ENCODE measurements around the gene GDF2. TPM values are rescaled to one million over a fixed set of nuclear protein-coding genes. Genes with fewer than 3 reads are reported as not detected.

Gene GDF2
- total and polyA plus RNA-seq, 4 experiments from 2014 or later = not detected

DNA sequence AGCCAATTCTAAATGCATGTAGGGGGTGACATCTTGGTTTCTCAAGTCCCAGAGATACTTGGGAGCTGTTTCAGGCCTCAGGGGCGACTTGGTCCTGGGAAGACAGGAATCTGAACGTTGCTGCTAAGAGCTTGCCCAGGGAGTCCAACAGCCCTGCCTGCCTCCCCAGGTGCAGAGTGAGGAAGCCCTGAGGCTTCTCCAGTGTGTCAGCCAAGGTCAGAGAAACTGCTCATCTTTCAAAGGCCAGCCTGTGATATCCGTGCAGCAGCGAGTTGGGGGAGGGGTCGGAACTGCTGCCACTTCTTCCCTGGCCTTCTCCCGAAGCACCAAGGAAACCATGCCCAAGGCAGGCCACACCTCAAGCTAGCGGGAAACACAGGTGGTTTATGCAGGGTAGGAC is 9.7 kb downstream of the GDF2 start:
- H3K27me3 ChIP-seq (ENCODE audit: insufficient read depth, low read length) = no peaks in the 10 kb centered on the region
- no peak overlapping the region for H3K4me3 ChIP-seq (ENCODE audit: low read length in 2 of 2)
- no peak for DNase-seq

DNA sequence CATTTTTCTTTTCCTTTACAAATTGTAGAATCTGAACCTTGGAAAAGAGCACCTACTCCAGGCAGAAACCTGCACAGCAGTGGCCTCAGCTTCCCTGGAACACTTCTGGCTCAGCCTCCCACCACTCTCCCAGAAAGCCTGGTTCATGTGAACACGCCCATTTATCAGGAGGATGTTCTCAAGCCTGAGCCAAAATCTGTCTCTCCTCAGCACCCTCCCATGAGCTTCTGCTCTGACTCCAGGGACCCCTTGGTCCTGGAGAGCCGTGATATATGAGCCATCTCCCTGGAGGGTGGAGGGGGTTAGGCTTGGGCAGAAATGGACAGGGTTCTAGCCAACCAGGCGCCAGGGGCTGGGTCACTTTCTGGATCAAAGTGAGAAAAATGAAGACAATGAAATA is 10.1 kb downstream of the GDF2 start:
- H3K9me3 Mint-ChIP-seq = no peaks in the 10 kb centered on the region
- no peak for DNase-seq
- Histone ChIP-seq H3K4me3 (ENCODE audit: low read length in 2 of 2) (no peak overlapping the region), H3K4me1 (ENCODE audit: insufficient read depth, low read length) (no peaks in the 10 kb centered on the region), H3K9me3 (ENCODE audit: control insufficient read depth in 1 of 2, low read length in 2 of 2) (no peaks in the 10 kb centered on the region), H3K27ac (ENCODE audit: low read depth, low read length) (no peak overlapping the region), H3K36me3 (ENCODE audit: insufficient read depth, low read length) (no peaks in the 10 kb centered on the region), H3K27me3 (ENCODE audit: insufficient read depth, low read length) (no peaks in the 10 kb centered on the region)
- POLR2A ChIA-PET (ENCODE audit: partially characterized antibody) = no interaction called here
- intact Hi-C loops (cut with micrococcal nuclease) = no loop called here
- CTCF ChIA-PET (ENCODE audit: partially characterized antibody) = interaction anchor here (1.0 to 2.1 kb wide), 2 partner anchors 285 to 308 kb away, joined by 4 to 7 read pairs; no protein-coding TSS in a partner anchor
- H3K36me3 Mint-ChIP-seq = no peaks in the 10 kb centered on the region
- no peak overlapping the region for H3K4me3 Mint-ChIP-seq
- H3K27ac Mint-ChIP-seq = no peak overlapping the region
- peaks cover 2 to 3% of the 10 kb centered on the region in 2 donors for H3K27me3 Mint-ChIP-seq
- no peaks in the 10 kb centered on the region for H3K4me1 Mint-ChIP-seq

More for the DNA sequence above, 9.7 kb downstream of the GDF2 start:
- Mint-ChIP-seq H3K4me1 (no peaks in the 10 kb centered on the region), H3K27me3 (peaks cover 2 to 3% of the 10 kb centered on the region in 2 donors), H3K27ac (no peak overlapping the region), H3K4me3 (no peak overlapping the region), H3K36me3 (no peaks in the 10 kb centered on the region), H3K9me3 (no peaks in the 10 kb centered on the region)
- no peak overlapping the region for H3K27ac ChIP-seq (ENCODE audit: low read depth, low read length)
- ChIA-PET POLR2A (ENCODE audit: partially characterized antibody) (no interaction called here), CTCF (ENCODE audit: partially characterized antibody) (interaction anchor here (2.1 kb wide), 1 partner anchor 284 kb away, joined by 7 read pairs; no protein-coding TSS in a partner anchor)
- intact Hi-C loops (cut with micrococcal nuclease) = no loop called here
- no peaks in the 10 kb centered on the region for H3K9me3 ChIP-seq (ENCODE audit: control insufficient read depth in 1 of 2, low read length in 2 of 2)
- no peaks in the 10 kb centered on the region for H3K4me1 ChIP-seq (ENCODE audit: insufficient read depth, low read length)
- no peaks in the 10 kb centered on the region for H3K36me3 ChIP-seq (ENCODE audit: insufficient read depth, low read length)

GRCh38 chr10:47332946-47333345 is 10.7 kb downstream of the GDF2 start:
- Histone ChIP-seq H3K36me3 (ENCODE audit: insufficient read depth, low read length) (no peaks in the 10 kb centered on the region), H3K4me3 (ENCODE audit: low read length in 2 of 2) (no peak overlapping the region), H3K9me3 (ENCODE audit: control insufficient read depth in 1 of 2, low read length in 2 of 2) (no peaks in the 10 kb centered on the region), H3K27ac (ENCODE audit: low read depth, low read length) (no peak overlapping the region), H3K27me3 (ENCODE audit: insufficient read depth, low read length) (no peaks in the 10 kb centered on the region), H3K4me1 (ENCODE audit: insufficient read depth, low read length) (no peaks in the 10 kb centered on the region)
- no peak overlapping the region for H3K4me3 Mint-ChIP-seq
- DNase-seq = no peak
- POLR2A ChIA-PET (ENCODE audit: partially characterized antibody) = no interaction called here
- no peaks in the 10 kb centered on the region for H3K36me3 Mint-ChIP-seq
- H3K4me1 Mint-ChIP-seq = no peaks in the 10 kb centered on the region
- intact Hi-C loops (cut with micrococcal nuclease) = no loop called here
- no peaks in the 10 kb centered on the region for H3K9me3 Mint-ChIP-seq
- H3K27me3 Mint-ChIP-seq = peaks cover 2 to 3% of the 10 kb centered on the region in 2 donors
- CTCF ChIA-PET (ENCODE audit: partially characterized antibody) = interaction anchor here (1.0 to 2.1 kb wide), 2 partner anchors 285 to 308 kb away, joined by 4 to 7 read pairs; no protein-coding TSS in a partner anchor
- H3K27ac Mint-ChIP-seq = no peak overlapping the region

- Histone ChIP-seq H3K36me3 (ENCODE audit: insufficient read depth, low read length) (no peaks in the 10 kb centered on the region), H3K27me3 (ENCODE audit: insufficient read depth, low read length) (no peaks in the 10 kb centered on the region), H3K9me3 (ENCODE audit: control insufficient read depth in 1 of 2, low read length in 2 of 2) (no peaks in the 10 kb centered on the region), H3K4me1 (ENCODE audit: insufficient read depth, low read length) (no peaks in the 10 kb centered on the region), H3K27ac (ENCODE audit: low read depth, low read length) (no peak overlapping the region), H3K4me3 (ENCODE audit: low read length in 2 of 2) (no peak overlapping the region)
- Mint-ChIP-seq H3K4me1 (no peaks in the 10 kb centered on the region), H3K36me3 (no peaks in the 10 kb centered on the region), H3K27ac (no peak overlapping the region), H3K4me3 (no peak overlapping the region), H3K27me3 (peaks cover 5% of the 10 kb centered on the region in 2 donors), H3K9me3 (no peaks in the 10 kb centered on the region)
- CTCF ChIA-PET (ENCODE audit: partially characterized antibody) = interaction anchor here (1.0 to 2.1 kb wide), 2 partner anchors 286 to 309 kb away, joined by 4 to 7 read pairs; no protein-coding TSS in a partner anchor
- intact Hi-C loops (cut with micrococcal nuclease) = no loop called here
- no peak for DNase-seq
- POLR2A ChIA-PET (ENCODE audit: partially characterized antibody) = no interaction called here
These were observed 11.3 kb downstream of the GDF2 start for GRCh38 chr10:47333532-47333931.

DNA sequence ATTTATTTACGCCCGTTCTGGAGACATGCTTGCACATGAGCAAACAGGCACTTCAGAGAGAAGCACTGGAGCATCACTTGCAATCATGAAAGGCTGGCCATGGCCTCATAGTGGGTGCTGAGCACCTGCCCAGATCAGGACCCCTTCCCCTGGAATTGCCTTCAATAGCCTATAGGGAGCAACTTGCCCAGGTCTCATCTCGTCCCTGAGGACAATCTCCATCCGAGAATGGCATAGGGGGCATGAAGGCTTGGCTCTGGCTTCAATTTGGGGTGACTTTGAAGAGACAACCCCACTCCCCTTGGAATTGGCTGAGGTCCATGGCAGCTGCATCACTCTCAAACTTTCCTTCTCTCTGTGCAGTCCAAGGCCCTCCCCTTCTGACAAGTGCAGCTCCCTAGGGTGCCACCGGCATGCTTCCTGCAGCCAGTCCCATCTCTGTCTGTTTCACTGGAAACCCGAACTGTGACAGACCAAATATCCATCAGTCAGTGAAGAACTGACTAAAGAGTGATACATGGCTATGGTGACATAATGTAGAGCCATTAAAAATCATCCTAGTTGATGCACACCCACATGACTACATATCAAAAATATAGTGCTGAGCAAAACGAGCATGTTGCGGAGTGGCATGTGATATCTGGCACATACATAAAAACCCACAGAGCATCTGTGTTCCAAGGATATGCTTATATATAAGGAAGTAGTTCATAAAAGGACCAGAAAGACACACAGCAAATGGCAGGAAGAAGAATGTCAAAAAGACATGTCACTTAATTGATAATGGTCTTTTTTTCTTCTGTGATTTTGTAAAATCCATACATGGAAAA is 12.4 kb downstream of the GDF2 start:
- H3K36me3 Mint-ChIP-seq = no peaks in the 10 kb centered on the region
- POLR2A ChIA-PET (ENCODE audit: partially characterized antibody) = no interaction called here
- no peak overlapping the region for H3K4me3 Mint-ChIP-seq
- Histone ChIP-seq H3K4me3 (ENCODE audit: low read length in 2 of 2) (no peak overlapping the region), H3K27ac (ENCODE audit: low read depth, low read length) (no peak overlapping the region), H3K27me3 (ENCODE audit: insufficient read depth, low read length) (no peaks in the 10 kb centered on the region), H3K4me1 (ENCODE audit: insufficient read depth, low read length) (no peaks in the 10 kb centered on the region), H3K9me3 (ENCODE audit: control insufficient read depth in 1 of 2, low read length in 2 of 2) (no peaks in the 10 kb centered on the region), H3K36me3 (ENCODE audit: insufficient read depth, low read length) (no peaks in the 10 kb centered on the region)
- no peak for DNase-seq
- CTCF ChIA-PET (ENCODE audit: partially characterized antibody) = interaction anchor here (1.4 kb wide), 1 partner anchor 287 kb away, joined by 4 read pairs; no protein-coding TSS in a partner anchor
- no peaks in the 10 kb centered on the region for H3K9me3 Mint-ChIP-seq
- peaks cover 5 to 7% of the 10 kb centered on the region in 2 donors for H3K27me3 Mint-ChIP-seq
- H3K4me1 Mint-ChIP-seq = no peaks in the 10 kb centered on the region
- no peak overlapping the region for H3K27ac Mint-ChIP-seq
- intact Hi-C loops (cut with micrococcal nuclease) = no loop called here

DNA sequence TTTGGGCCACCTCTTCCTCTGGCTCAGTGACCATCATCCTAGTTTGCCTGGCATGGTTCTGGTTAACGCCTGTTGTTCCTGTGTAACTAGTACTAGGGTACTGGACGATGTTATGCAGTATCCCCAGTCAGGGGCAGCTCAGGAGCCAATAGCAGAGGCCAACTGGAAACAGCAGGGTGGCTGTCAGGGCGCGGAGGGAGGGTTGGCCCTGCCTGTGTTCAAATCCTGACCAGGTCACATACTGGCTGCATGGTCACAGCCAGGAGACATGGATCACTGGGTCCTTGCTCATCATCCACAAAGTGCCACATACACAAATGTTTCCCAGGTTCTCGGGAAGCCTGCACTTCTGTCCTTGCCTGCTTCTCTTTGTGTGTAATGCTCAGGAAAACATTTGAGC is 13.7 kb downstream of the GDF2 start:
- DNase-seq = no peak
- POLR2A ChIA-PET (ENCODE audit: partially characterized antibody) = no interaction called here
- Histone ChIP-seq H3K27me3 (ENCODE audit: insufficient read depth, low read length) (no peaks in the 10 kb centered on the region), H3K4me3 (ENCODE audit: low read length in 2 of 2) (no peak overlapping the region), H3K4me1 (ENCODE audit: insufficient read depth, low read length) (no peaks in the 10 kb centered on the region), H3K9me3 (ENCODE audit: control insufficient read depth in 1 of 2, low read length in 2 of 2) (no peaks in the 10 kb centered on the region), H3K36me3 (ENCODE audit: insufficient read depth, low read length) (no peaks in the 10 kb centered on the region), H3K27ac (ENCODE audit: low read depth, low read length) (no peak overlapping the region)
- Mint-ChIP-seq H3K36me3 (no peaks in the 10 kb centered on the region), H3K4me1 (no peaks in the 10 kb centered on the region), H3K4me3 (no peak overlapping the region), H3K27me3 (peaks cover 9 to 15% of the 10 kb centered on the region in 2 donors), H3K27ac (peak overlapping the region in 1 of 7 donors; percentile 65), H3K9me3 (no peaks in the 10 kb centered on the region)
- intact Hi-C loops (cut with micrococcal nuclease) = no loop called here
- CTCF ChIA-PET (ENCODE audit: partially characterized antibody) = interaction anchor here (1.4 kb wide), 1 partner anchor 288 kb away, joined by 4 read pairs; no protein-coding TSS in a partner anchor

DNA sequence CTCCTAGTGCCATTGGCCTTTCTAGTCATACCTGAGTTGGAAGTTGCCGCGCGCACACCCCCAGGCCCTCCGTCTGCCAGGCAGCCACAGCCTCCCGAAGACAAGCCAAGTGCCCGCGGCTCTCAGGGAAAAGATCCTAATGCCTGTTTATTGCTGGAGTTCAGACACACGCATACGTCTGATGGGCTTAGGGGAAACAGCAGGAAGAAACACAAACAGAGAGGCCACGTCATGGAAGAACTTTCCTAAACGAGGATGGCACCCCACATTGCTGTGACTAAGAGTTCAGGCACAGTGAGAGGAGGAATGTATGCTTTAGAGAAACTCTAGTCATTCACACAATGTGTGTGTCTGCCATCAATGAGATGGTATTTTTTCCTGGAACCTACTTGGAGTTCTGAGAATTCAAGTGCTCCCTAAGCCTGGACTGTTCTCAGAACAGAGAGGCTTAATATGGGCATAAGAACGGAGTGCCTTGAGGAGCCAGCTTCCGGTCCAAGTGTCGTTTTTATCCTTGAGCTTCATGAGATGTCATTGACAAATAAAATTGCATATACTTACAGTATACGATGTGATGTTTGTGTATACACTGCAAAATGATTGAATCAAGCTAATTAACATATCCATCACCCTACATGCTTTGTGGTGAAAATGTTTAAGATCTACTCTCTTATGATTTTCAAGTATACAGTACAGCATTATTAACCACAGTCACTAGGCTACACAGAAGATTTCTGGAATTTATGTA is 14.3 kb downstream of the GDF2 start:
- ChIA-PET POLR2A (ENCODE audit: partially characterized antibody) (no interaction called here), CTCF (ENCODE audit: partially characterized antibody) (interaction anchor here (0.8 to 1.9 kb wide), 3 partner anchors 11 to 312 kb away, joined by 3 to 7 read pairs (median 4); no protein-coding TSS in a partner anchor)
- intact Hi-C loops (cut with micrococcal nuclease) = no loop called here
- no peaks in the 10 kb centered on the region for H3K9me3 ChIP-seq (ENCODE audit: control insufficient read depth in 1 of 2, low read length in 2 of 2)
- Mint-ChIP-seq H3K27ac (peak overlapping the region in 1 of 7 donors; percentile 70), H3K4me1 (no peaks in the 10 kb centered on the region), H3K36me3 (no peaks in the 10 kb centered on the region), H3K4me3 (no peak overlapping the region), H3K9me3 (no peaks in the 10 kb centered on the region), H3K27me3 (peaks cover 9 to 15% of the 10 kb centered on the region in 2 donors)
- H3K27ac ChIP-seq (ENCODE audit: low read depth, low read length) = no peak overlapping the region
- H3K4me1 ChIP-seq (ENCODE audit: insufficient read depth, low read length) = no peaks in the 10 kb centered on the region
- H3K27me3 ChIP-seq (ENCODE audit: insufficient read depth, low read length) = no peaks in the 10 kb centered on the region
- H3K4me3 ChIP-seq (ENCODE audit: low read length in 2 of 2) = no peak overlapping the region
- DNase-seq = no peak
- H3K36me3 ChIP-seq (ENCODE audit: insufficient read depth, low read length) = no peaks in the 10 kb centered on the region
